ENCODE results near the gene VAMP3. TPM values are rescaled to one million over a fixed set of nuclear protein-coding genes. Genes with fewer than 3 reads are reported as not detected.

Gene VAMP3
- total and polyA plus RNA-seq, 2 donors (not counting 3 experiments of a cell fraction or from before 2014, with no cell fraction given): 100 to 137 TPM

DNA sequence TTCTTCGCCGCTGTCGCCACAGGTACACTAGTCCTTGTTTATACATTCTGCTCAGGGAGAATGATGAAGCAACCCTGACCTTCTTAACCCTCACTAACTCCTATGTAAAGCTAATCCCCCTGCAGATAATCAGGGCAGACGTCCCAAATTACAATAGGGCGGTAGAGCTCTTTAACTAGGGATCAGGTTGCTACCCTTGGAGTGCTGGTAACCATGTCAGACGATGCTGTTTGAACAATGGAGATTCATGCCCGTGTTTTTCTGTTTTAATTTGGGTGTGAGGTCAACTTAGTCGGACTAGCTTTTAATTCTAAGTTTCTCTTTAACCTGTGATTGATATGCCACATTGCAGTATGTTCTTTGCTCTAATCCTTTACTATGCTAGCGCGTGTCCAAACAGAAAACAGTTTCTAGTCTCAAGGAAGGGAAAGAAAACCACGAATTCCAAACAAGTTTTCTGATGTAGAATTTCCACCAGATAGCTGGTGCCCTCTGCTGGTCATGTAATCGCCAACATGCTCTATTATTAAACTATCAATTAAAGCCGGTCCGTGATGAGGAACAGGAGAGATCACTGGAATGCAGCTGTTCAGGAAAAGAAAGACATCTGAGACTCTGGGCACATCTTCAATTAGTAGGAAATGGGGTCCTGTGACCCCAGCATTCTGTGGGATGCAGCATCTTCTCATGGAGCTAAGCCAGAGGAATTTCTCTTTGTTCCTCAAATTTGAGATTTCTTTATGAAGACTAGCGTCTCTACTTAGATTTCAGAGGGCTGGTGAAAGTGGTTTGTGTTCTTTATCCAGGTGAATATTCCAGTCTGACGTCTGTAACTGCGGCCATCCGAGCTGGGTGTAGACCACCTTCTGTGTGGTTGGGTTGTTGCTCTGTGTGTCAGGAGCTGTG is 18.3 kb upstream of the VAMP3 start:
- FAIRE-seq (peak; percentile 80), DNase-seq (ENCODE audit: low read depth, low spot score) (peak; percentile 72)
- Histone ChIP-seq H3K79me2 (ENCODE audit: control insufficient read depth, insufficient read depth, low read length) (no peaks in the 10 kb centered on the region), H3K4me2 (ENCODE audit: insufficient read depth, low read length) (peak overlapping the region; percentile 58), H3K9me3 (replicated peaks; ENCODE audit: control insufficient read depth, insufficient read depth, low read length) (no peaks in the 10 kb centered on the region), H4K20me1 (replicated peaks; ENCODE audit: control insufficient read depth, extremely low read depth, insufficient read depth, low read length) (no peaks in the 10 kb centered on the region), H3K9ac (replicated peaks; ENCODE audit: extremely low read depth, insufficient read depth, low read length) (peak overlapping the region; percentile 33), H3K9me1 (replicated peaks; ENCODE audit: control insufficient read depth, extremely low read depth, insufficient read depth, low read length) (no peaks in the 10 kb centered on the region), H3K4me1 (ENCODE audit: control insufficient read depth, extremely low read depth, insufficient read depth, low read length) (no peaks in the 10 kb centered on the region), H3K36me3 (ENCODE audit: control insufficient read depth in 2 of 2, extremely low read depth in 1 of 2, insufficient read depth in 2 of 2, low read length in 2 of 2) (no peaks in the 10 kb centered on the region), H2AFZ (ENCODE audit: low read depth, low read length) (peak overlapping the region; percentile 63), H3K27me3 (ENCODE audit: control insufficient read depth in 2 of 2, insufficient read depth in 2 of 2, low read length in 2 of 2) (no peaks in the 10 kb centered on the region), H3K4me3 (replicated peaks in 1 of 3; ENCODE audit: insufficient read depth in 1 of 3, low read depth in 1 of 3, low read length in 3 of 3) (peak overlapping the region in 2 of 3 experiments; percentile 18 to 25), H3K27ac (ENCODE audit: insufficient read depth, low read depth, low read length) (no peak overlapping the region)
- TF ChIP-seq, protein P1, sequence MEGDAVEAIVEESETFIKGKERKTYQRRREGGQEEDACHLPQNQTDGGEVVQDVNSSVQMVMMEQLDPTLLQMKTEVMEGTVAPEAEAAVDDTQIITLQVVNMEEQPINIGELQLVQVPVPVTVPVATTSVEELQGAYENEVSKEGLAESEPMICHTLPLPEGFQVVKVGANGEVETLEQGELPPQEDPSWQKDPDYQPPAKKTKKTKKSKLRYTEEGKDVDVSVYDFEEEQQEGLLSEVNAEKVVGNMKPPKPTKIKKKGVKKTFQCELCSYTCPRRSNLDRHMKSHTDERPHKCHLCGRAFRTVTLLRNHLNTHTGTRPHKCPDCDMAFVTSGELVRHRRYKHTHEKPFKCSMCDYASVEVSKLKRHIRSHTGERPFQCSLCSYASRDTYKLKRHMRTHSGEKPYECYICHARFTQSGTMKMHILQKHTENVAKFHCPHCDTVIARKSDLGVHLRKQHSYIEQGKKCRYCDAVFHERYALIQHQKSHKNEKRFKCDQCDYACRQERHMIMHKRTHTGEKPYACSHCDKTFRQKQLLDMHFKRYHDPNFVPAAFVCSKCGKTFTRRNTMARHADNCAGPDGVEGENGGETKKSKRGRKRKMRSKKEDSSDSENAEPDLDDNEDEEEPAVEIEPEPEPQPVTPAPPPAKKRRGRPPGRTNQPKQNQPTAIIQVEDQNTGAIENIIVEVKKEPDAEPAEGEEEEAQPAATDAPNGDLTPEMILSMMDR (IDR thresholded peaks at IDR 0.05; ENCODE audit: extremely low read depth in 1 of 2, insufficient read depth in 1 of 2, low read depth in 1 of 2, low read length in 2 of 2): peak; percentile 68 to 77
- no peak for TF ChIP-seq MYC (IDR thresholded peaks at IDR 0.05; ENCODE audit: low read depth, low read length)
- CTCF ChIA-PET: interaction anchor here (0.6 to 9.9 kb wide), 35 partner anchors 8 to 573 kb away, joined by 3 to 674 read pairs (median 4); no protein-coding TSS in a partner anchor
- intact Hi-C loops (cut with micrococcal nuclease): loop anchor here (1.0 kb wide), 2 partner anchors 85 to 150 kb away; no protein-coding TSS in a partner anchor
- no TSS peak for BruUV-seq (replicated peaks)
- dilution Hi-C loops (cut with MboI; ENCODE audit: extremely low pct_ligation_motif_present, low sequenced_read_pairs): no loop called here
- POLR2A ChIA-PET: interaction anchor here (0.6 kb wide), 2 partner anchors 168 to 1229 kb away, joined by 4 to 6 read pairs; no protein-coding TSS in a partner anchor

- no peak overlapping the region for H2AFZ ChIP-seq (ENCODE audit: low read depth, low read length)
- intact Hi-C loops (cut with micrococcal nuclease) (no loop called here), dilution Hi-C loops (cut with MboI; ENCODE audit: extremely low pct_ligation_motif_present, low sequenced_read_pairs) (no loop called here)
- H3K4me1 ChIP-seq (ENCODE audit: control insufficient read depth, extremely low read depth, insufficient read depth, low read length): no peaks in the 10 kb centered on the region
- H3K9ac ChIP-seq (replicated peaks; ENCODE audit: extremely low read depth, insufficient read depth, low read length): no peak overlapping the region
- no peak overlapping the region for H3K4me2 ChIP-seq (ENCODE audit: insufficient read depth, low read length)
- DNase-seq (ENCODE audit: low read depth, low spot score): no peak
- no peaks in the 10 kb centered on the region for H3K9me1 ChIP-seq (replicated peaks; ENCODE audit: control insufficient read depth, extremely low read depth, insufficient read depth, low read length)
- TF ChIP-seq MYC (IDR thresholded peaks at IDR 0.05; ENCODE audit: low read depth, low read length): no peak
- TF ChIP-seq, protein P1 (IDR thresholded peaks at IDR 0.05; ENCODE audit: extremely low read depth in 1 of 2, insufficient read depth in 1 of 2, low read depth in 1 of 2, low read length in 2 of 2): no peak
- TF ChIP-seq POLR2A (IDR thresholded peaks at IDR 0.05; ENCODE audit: low read depth, low read length): no peak
- no peak for TF ChIP-seq EZH2 (IDR thresholded peaks at IDR 0.05; ENCODE audit: borderline replicate concordance, low read depth, low read length, severe bottlenecking)
- no peak for TF ChIP-seq FOS (IDR thresholded peaks at IDR 0.05; ENCODE audit: borderline replicate concordance, insufficient read depth, low read length)
- no peak for TF ChIP-seq JUN (IDR thresholded peaks at IDR 0.05; ENCODE audit: borderline replicate concordance, insufficient read depth, insufficient read length, low read depth)
- no peak for TF ChIP-seq GATA2 (IDR thresholded peaks at IDR 0.05; ENCODE audit: insufficient read depth, insufficient read length, low read depth, low read length)
- TF ChIP-seq POLR2AphosphoS5 (IDR thresholded peaks at IDR 0.05; ENCODE audit: insufficient read depth, low read depth, low read length): no peak
- H3K4me3 ChIP-seq (replicated peaks in 1 of 3; ENCODE audit: insufficient read depth in 1 of 3, low read depth in 1 of 3, low read length in 3 of 3): no peak overlapping the region
- ChIA-PET CTCF (interaction anchor here (1.0 to 9.9 kb wide), 15 partner anchors 8 to 94 kb away, joined by 3 to 674 read pairs (median 12); no protein-coding TSS in a partner anchor), POLR2A (interaction anchor here (0.6 kb wide), 1 partner anchor 1230 kb away, joined by 6 read pairs; no protein-coding TSS in a partner anchor)
- no peaks in the 10 kb centered on the region for H3K36me3 ChIP-seq (ENCODE audit: control insufficient read depth in 2 of 2, extremely low read depth in 1 of 2, insufficient read depth in 2 of 2, low read length in 2 of 2)
- no peak for FAIRE-seq
- H3K9me3 ChIP-seq (replicated peaks; ENCODE audit: control insufficient read depth, insufficient read depth, low read length): no peaks in the 10 kb centered on the region
- H3K79me2 ChIP-seq (ENCODE audit: control insufficient read depth, insufficient read depth, low read length): no peaks in the 10 kb centered on the region
- H3K27ac ChIP-seq (ENCODE audit: insufficient read depth, low read depth, low read length): no peak overlapping the region
- BruUV-seq (replicated peaks): no TSS peak
- H3K27me3 ChIP-seq (ENCODE audit: control insufficient read depth in 2 of 2, insufficient read depth in 2 of 2, low read length in 2 of 2): no peaks in the 10 kb centered on the region
- no peaks in the 10 kb centered on the region for H4K20me1 ChIP-seq (replicated peaks; ENCODE audit: control insufficient read depth, extremely low read depth, insufficient read depth, low read length)
Observed at GRCh38 chr1:7753641-7754040, 17.5 kb upstream of the VAMP3 start.

Data from endothelial cell of umbilical vein (primary cell).